Stimulated activated CD8-positive, alpha-beta memory T cell treated with anti-CD3 and anti-CD28 coated beads, Interleukin-7, amount 100 ng/mL, for 4 hours (primary cell): ENCODE data around the gene CDH13.

Experiments used
- DNase-seq, 2 donors: peaks; one replicate each; pipeline ENCODE4 v3.0.0-alpha.2; 2020; ENCODE audit warnings: low read depth in 2 of 2

Gene CDH13

DNA sequence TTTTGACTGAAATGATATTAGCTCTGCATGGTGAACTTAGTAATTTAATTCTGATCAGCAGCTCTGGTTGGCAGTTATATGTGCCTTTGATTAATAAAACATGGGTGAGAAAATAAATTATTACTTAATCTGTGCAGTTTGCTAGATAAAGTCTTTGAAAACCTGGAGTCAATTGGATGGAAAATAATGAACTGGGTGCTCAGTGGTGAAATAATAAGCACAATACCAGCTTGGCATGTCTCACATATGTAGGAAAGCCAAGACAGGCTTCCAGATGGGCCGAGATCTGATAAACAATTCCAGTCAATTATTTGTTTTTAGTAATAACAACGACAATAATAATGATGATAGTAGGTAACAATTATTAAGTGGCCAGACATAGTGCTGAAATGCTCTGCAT, 326.7 kb downstream of the CDH13 start:
- no peak for DNase-seq

- DNase-seq, result no peak
These were observed 327.6 kb downstream of the CDH13 start for GRCh38 chr16:82954224-82954929.

DNA sequence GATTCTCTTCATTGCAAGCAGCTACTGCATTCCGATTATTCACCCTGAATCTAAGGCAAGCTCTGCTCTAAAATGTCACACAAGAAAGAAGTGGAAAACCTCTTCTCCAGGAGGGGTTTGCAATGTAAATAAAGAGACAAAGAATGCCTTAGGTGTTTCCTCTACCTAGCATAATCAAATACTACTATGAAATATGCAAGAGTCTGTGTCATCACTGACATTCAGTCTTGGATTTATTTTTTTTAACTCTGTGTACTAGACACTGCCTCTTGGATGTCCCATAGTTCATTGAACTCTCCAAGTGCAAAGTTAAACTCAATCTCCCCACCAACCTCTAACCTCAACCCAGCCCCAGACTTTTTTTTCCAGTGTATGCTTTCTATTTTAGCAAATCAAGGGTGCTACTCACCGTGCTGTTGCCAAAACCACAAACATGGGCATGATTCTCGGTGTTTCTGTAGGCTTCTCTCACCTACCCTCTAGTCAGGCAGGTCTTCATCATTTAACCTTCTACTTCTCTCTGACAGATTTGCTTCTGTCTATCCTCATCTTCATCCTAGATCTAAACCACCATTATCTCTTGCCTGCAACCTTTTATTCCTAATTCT, 329.1 kb downstream of the CDH13 start:
- no peak for DNase-seq

DNA sequence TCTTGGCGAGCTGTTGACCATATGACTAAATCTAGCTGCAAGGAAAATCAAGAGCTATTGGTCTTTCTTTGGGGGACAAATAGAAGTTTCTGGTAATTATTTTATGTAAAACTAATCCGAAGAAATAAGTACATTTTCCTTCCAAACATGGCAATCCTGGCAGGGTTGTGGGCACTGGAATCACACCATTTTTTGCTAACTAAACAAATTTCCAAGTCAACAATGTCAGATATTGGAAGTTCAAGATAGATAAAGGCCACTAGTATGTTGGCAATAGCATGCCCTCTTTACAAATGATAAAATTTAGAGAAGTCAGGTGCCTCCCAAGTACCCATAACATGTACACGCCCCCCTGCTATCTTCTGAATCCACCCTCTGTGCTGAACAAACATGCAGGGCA, 330.4 kb downstream of the CDH13 start:
- no peak for DNase-seq

DNA sequence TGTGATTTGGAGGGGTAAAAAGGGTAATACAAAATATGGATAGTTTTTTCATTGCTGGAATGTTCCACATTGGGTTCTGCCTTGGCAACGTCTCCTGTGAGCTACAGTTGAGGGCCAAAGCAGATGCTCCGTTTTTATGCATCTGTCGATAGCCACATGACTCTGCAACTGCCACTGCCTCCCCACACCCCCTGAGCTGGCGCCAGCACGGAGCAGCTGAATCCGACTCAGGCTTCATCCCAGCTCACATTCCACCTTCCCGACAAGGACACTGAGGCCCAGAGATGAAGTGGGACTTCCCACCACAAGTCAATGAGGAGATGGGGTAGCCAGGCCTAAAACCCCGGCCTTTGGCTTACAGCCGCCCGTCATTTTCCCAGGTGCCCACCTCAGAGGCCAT, 334.1 kb downstream of the CDH13 start:
- no peak for DNase-seq

DNA sequence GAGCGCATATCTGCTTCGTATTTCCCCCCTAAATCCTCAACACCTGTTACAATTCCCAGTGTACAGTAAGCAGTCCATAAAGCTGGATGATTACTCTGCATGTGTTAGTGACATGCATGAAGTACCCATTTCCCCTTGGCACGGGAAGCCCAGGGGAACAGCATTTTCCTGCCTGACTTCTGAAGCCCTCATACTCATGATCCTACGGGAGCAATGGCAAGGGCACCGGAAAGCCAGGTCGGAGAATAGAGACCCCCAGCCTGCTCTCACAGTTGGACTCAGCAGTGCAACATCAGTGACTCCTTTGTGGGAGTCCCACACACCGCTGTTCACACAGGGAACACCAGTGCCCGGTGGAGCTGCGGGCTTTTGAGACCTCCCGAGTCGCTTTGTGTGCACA, 336.9 kb downstream of the CDH13 start:
- DNase-seq, result no peak

- no peak for DNase-seq
These were observed 339.0 kb downstream of the CDH13 start for GRCh38 chr16:82965808-82966207.

- no peak for DNase-seq
These were observed 340.7 kb downstream of the CDH13 start for GRCh38 chr16:82967424-82967823.

- DNase-seq, result no peak
These were observed 344.4 kb downstream of the CDH13 start for GRCh38 chr16:82971126-82971525.

DNA sequence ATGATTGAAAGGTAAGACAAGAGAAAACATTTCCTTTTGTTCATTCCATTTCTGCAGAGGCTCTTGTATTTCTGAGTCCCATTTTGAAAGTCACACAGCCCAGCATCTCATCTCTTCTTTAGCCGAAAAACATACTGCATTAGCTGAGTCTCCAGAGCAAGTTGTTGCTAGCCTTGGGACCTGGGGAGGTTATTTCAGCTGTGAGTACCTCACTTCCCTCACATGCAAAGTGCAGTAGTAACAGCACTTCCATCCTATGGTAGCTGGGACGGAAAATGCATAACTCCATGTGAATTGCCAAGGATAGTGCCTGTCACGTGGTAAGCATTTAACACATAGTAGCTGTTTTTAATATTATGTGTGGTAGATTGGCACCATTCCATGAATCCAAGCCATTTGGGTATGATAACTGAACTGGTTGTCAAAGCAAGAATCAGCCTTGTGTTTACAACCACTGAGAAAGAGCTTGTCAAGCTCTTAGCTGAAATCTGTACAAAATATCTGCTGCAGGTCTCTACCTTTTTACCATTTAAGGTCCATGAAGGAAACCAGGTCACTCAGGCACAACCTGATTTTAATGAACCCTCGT, 345.7 kb downstream of the CDH13 start:
- no peak for DNase-seq

- no peak for DNase-seq
These were observed 352.8 kb downstream of the CDH13 start for GRCh38 chr16:82979406-82980111.

DNA sequence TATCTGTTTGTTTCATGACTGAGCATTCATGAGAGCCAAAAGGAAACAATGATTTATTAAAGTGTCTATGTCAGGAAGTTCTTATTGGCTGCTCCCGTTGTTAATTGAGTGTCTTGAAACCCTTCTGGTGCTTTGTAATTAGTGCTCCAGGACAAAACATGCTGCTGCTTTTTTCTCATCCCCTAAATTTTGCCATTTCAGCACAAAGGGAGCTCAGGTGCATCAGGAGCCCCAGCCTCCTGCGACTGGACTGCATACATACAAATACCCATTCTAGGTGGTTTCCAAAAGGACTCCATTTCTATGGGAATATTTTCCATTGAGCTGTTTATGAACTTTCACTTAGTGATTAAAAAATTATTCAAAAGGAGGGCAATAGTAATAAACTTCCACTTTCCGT, 354.0 kb downstream of the CDH13 start:
- no peak for DNase-seq

DNA sequence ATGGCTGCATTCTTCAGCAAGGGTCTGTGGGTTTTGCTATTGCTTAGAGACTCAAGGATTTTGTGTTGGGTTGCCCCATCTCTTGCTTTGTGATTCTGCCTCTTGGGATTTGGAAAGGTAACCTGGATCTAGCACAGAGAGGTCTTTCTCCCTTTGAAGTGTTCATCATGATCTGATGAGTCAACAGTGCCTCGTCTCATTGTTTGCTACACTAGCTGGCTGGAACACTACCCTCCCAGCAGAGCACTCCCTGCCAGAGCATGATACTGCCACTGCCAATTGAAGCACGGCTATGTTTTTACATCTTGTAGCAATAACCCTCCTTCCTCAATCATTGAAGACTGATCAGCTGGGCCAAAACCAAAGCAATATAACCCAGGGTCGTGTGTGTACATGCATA, 361.0 kb downstream of the CDH13 start:
- DNase-seq, result no peak

GRCh38 chr16:82990155-82990554, 363.4 kb downstream of the CDH13 start:
- DNase-seq, result no peak

- no peak for DNase-seq
These were observed 364.6 kb downstream of the CDH13 start for GRCh38 chr16:82991410-82991809.

DNA sequence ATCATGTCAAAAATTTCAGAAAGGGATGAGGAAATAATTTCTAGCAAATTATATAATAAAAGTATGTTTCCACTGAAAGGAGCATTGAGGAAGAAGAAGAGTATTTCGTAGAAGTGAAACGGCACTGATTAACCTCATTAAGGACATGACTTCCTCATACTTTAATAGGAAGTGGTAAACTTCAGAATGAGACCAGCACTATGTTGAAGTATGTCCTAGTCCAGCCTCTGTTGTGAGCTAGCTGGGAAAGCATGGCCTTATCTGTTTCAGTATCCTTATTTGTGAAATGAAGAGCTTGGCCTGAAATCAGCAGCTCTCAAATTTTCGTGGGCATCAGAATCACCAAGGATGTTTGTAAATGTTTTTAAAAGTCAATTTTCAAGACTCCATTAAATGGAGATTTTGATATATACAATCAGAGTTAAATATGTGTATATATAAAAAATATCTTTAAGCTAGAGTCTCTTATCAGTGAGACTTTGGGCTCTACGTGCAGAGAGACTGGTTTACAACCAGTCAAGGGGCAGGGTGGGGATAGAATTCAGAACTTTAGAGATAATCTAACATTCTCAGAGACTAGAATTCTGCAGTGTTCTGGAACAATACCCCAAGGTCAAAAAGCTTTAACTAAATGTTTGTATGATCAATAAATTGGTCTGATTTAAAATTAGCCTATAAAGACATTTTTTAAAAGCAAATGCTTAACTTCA, 365.4 kb downstream of the CDH13 start:
- no peak for DNase-seq

GRCh38 chr16:82992786-82993185, 366.0 kb downstream of the CDH13 start:
- no peak for DNase-seq

DNA sequence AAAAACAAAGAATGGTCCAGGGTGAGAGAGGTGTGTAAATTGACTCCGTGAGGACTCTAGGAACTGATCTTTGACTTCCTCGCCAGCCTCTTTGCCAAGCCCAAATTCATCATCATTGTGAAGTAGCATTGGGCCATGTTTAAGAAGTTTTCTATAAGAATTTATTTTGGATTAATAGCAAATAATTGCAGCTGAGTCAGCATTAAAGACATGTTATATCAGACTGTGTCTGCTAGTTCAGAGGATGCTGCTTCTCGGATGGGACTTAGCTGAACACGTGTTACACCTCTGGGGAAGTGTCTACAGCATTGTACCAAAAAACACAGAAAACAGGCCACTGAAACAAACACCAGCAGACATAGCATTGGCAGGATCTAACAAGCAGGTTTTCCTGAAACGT, 366.6 kb downstream of the CDH13 start:
- no peak for DNase-seq

DNA sequence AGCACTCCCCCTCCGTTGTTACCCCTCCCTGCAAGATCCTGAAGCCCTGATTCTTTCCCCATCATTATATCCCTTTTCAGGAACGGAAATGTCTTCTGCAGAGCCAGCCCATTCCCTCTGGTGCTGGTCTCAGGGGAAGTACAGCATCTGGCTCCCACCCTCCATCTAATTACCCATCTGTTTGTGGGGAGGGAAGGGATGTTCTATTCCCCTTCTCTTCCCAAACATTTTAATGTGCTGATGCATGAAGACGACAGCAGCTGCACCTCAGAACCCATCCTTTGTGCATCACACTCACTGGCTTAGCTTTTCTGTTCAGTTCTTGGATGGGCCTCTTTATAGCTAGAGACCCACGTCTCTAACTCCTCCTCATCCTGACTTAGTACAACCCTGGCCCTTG, 367.2 kb downstream of the CDH13 start:
- DNase-seq, result no peak

- no peak for DNase-seq
These were observed 368.6 kb downstream of the CDH13 start for GRCh38 chr16:82995286-82995923.

- no peak for DNase-seq
These were observed 369.2 kb downstream of the CDH13 start for GRCh38 chr16:82995924-82996441.
